Thyroid gland (tissue), 4 donors: ENCODE measurements around the gene MCCC1. TPM values are rescaled to one million over a fixed set of nuclear protein-coding genes. Genes with fewer than 3 reads are reported as not detected.
A peak's percentile ranks its signal among the peaks of the same experiment; 100 is the strongest.

ENCODE experiments used
- DNase-seq, 2 donors: peaks; one replicate each; pipeline ENCODE4 v3.0.0-alpha.2; 2019
- H3K27ac ChIP-seq, 3 donors: fragments of 200-600 bp; sonication (generic); 1 replicate in 2 of 3; 2 replicates in 1 of 3; pipeline ENCODE4 v1.5.1; 2016 to 2019; ENCODE audit warnings: mild to moderate bottlenecking in 1 of 3, moderate library complexity in 1 of 3
- H3K27me3 ChIP-seq: fragments of 200-600 bp; sonication (generic); one replicate; pipeline ENCODE4 v1.5.1; 2019
- H3K36me3 ChIP-seq, 2 donors: fragments of 200-600 bp; sonication (generic); one replicate each; pipeline ENCODE4 v1.5.1; 2016 to 2019
- H3K4me1 ChIP-seq, 2 donors: fragments of 200-600 bp; sonication (generic); one replicate each; pipeline ENCODE4 v1.5.1; 2017 to 2019
- H3K4me3 ChIP-seq, 3 donors: fragments of 200-600 bp; sonication (generic); replicated peaks in 1 of 3; 1 replicate in 2 of 3; 2 replicates in 1 of 3; pipeline ENCODE4 v1.5.1; 2016; ENCODE audit warnings: mild to moderate bottlenecking in 1 of 3
- H3K9me3 ChIP-seq: fragments of 200-600 bp; sonication (generic); one replicate; pipeline ENCODE4 v1.5.1; 2017
- CTCF ChIP-seq, 6 experiments: fragments of 200-600 bp in 3 of 6; fragments of 450-650 bp in 3 of 6; sonication (generic) in 3 of 6; IDR thresholded peaks; one replicate each; pipeline ENCODE4 v1.5.1; 2016 to 2019; ENCODE audit warnings: antibody characterized with exemption in 6 of 6, mild to moderate bottlenecking in 2 of 6, inconsistent platforms in 1 of 6, moderate library complexity in 1 of 6
- POLR2A ChIP-seq, 2 donors: fragments of 450-650 bp; IDR thresholded peaks; one replicate each; pipeline ENCODE4 v1.6.1; 2017; ENCODE audit warnings: antibody characterized with exemption in 2 of 2, mild to moderate bottlenecking in 2 of 2, moderate library complexity in 1 of 2
- WGBS, 2 donors: methylation state at CpG; one replicate each; pipeline ENCODE4 v1.1.5; 2017; 5-methylcytosine and 5-hydroxymethylcytosine counted together
- intact Hi-C: fragments of 100-400 bp; cut with DNase I; formaldehyde crosslinking; loops from one replicate; pipeline ENCODE4 v1.15.1; 2023
- total RNA-seq, 4 donors: library from RNA; depleted of rRNA; stranded (reverse); fragments of >200 nt; gene quantifications; one replicate each; pipeline ENCODE4 v1.2.3, GENCODE V29; 2016

Gene MCCC1
- total RNA-seq, 4 donors from 2014 or later = 32.9 to 59.6 (median 46.3) TPM

- Histone ChIP-seq H3K36me3 (peaks cover 6 to 19% of the 10 kb centered on the region in 2 donors), H3K27me3 (no peaks in the 10 kb centered on the region), H3K9me3 (no peaks in the 10 kb centered on the region), H3K27ac (peak overlapping the region in 1 of 3 donors; percentile 27), H3K4me1 (peaks cover 16 to 20% of the 10 kb centered on the region in 2 donors), H3K4me3 (no peak overlapping the region)
- intact Hi-C loops = no loop called here
- TF ChIP-seq CTCF (IDR thresholded peaks at IDR 0.05) (no peak), POLR2A (IDR thresholded peaks at IDR 0.05) (no peak)
- WGBS, 2 donors = 83 to 85% methylated on average over 6 of the region's 6 CpGs
- DNase-seq = no peak
These were observed 17.7 kb downstream of the MCCC1 start for GRCh38 chr3:183081459-183082183.

- Histone ChIP-seq H3K27me3 (no peaks in the 10 kb centered on the region), H3K4me3 (no peak overlapping the region), H3K27ac (no peak overlapping the region), H3K9me3 (no peaks in the 10 kb centered on the region), H3K36me3 (peaks cover 0 to 14% of the 10 kb centered on the region in 2 donors), H3K4me1 (peaks cover 16 to 20% of the 10 kb centered on the region in 2 donors)
- DNase-seq = no peak
- intact Hi-C loops = no loop called here
- no peak for TF ChIP-seq CTCF (IDR thresholded peaks at IDR 0.05)
- TF ChIP-seq POLR2A (IDR thresholded peaks at IDR 0.05) = no peak
- WGBS, 2 donors = 97 to 99% methylated on average over 3 of the region's 3 CpGs
These were observed 18.7 kb downstream of the MCCC1 start for GRCh38 chr3:183080628-183081027.

GRCh38 chr3:183074881-183075280, 24.4 kb downstream of the MCCC1 start:
- no peaks in the 10 kb centered on the region for H3K27me3 ChIP-seq
- no peaks in the 10 kb centered on the region for H3K4me1 ChIP-seq
- no peak overlapping the region for H3K4me3 ChIP-seq
- TF ChIP-seq POLR2A (IDR thresholded peaks at IDR 0.05) = no peak
- no peak for TF ChIP-seq CTCF (IDR thresholded peaks at IDR 0.05)
- no peak for DNase-seq
- no peak overlapping the region for H3K27ac ChIP-seq
- peaks cover 17 to 19% of the 10 kb centered on the region in 2 donors for H3K36me3 ChIP-seq
- 96 to 99% methylated on average over 2 of the region's 2 CpGs for WGBS, 2 donors
- intact Hi-C loops = no loop called here
- H3K9me3 ChIP-seq = no peaks in the 10 kb centered on the region

GRCh38 chr3:183074261-183074660, 25.0 kb downstream of the MCCC1 start:
- H3K9me3 ChIP-seq = no peaks in the 10 kb centered on the region
- 82 to 83% methylated on average over 3 of the region's 3 CpGs for WGBS, 2 donors
- intact Hi-C loops = no loop called here
- TF ChIP-seq POLR2A (IDR thresholded peaks at IDR 0.05) = no peak
- no peak for TF ChIP-seq CTCF (IDR thresholded peaks at IDR 0.05)
- H3K36me3 ChIP-seq = peaks cover 18 to 24% of the 10 kb centered on the region in 2 donors
- no peak overlapping the region for H3K27ac ChIP-seq
- H3K4me1 ChIP-seq = no peaks in the 10 kb centered on the region
- DNase-seq = no peak
- no peaks in the 10 kb centered on the region for H3K27me3 ChIP-seq
- H3K4me3 ChIP-seq = no peak overlapping the region

GRCh38 chr3:183073839-183074238, 25.5 kb downstream of the MCCC1 start:
- intact Hi-C loops = no loop called here
- no peak overlapping the region for H3K27ac ChIP-seq
- WGBS, 2 donors = 86 to 87% methylated on average over 5 of the region's 5 CpGs
- no peaks in the 10 kb centered on the region for H3K9me3 ChIP-seq
- TF ChIP-seq POLR2A (IDR thresholded peaks at IDR 0.05) (no peak), CTCF (IDR thresholded peaks at IDR 0.05) (no peak)
- DNase-seq = no peak
- no peak overlapping the region for H3K4me3 ChIP-seq
- peaks cover 18 to 22% of the 10 kb centered on the region in 2 donors for H3K36me3 ChIP-seq
- no peaks in the 10 kb centered on the region for H3K27me3 ChIP-seq
- no peaks in the 10 kb centered on the region for H3K4me1 ChIP-seq
